ENCODE data around the gene CCNB2. TPM values are rescaled to one million over a fixed set of nuclear protein-coding genes. Genes with fewer than 3 reads are reported as not detected.
"Not testable (repeated sequence)": the region's sequence is repeated elsewhere in the genome, so short reads cannot be mapped to it uniquely, and the experiment has no call there.

The CCNB2 gene
- total RNA-seq, 2 donors from 2014 or later = 74.3 to 120 TPM

DNA sequence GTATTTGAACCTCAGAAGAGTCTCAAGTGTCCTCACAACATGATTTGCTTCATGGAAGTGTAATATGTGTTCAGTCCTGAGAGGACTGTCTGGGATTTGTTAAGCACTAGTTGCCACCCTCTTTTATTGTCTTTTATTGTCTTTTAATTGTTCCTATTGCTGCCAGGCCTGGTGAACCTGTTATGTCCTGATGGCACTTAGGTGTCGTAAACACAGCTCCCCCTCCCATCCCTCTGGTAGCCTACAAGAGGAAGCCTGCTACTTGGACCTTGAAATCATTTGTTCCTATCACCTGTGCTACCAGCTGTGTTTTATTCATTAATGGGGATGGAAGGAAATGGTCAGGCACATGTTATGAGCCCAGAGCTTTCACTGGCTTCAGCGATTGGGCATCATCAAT, 19.3 kb downstream of the CCNB2 start:
- H3K9me3 Mint-ChIP-seq = peaks cover 7 to 9% of the 10 kb centered on the region in 2 donors
- peaks cover 13 to 62% of the 10 kb centered on the region in 2 donors for H3K36me3 Mint-ChIP-seq
- peak overlapping the region in 1 of 2 donors; percentile 30 for H3K27ac Mint-ChIP-seq
- DNase-seq (ENCODE audit: low spot score in 2 of 2) (no peak), ATAC-seq (no peak)

DNA sequence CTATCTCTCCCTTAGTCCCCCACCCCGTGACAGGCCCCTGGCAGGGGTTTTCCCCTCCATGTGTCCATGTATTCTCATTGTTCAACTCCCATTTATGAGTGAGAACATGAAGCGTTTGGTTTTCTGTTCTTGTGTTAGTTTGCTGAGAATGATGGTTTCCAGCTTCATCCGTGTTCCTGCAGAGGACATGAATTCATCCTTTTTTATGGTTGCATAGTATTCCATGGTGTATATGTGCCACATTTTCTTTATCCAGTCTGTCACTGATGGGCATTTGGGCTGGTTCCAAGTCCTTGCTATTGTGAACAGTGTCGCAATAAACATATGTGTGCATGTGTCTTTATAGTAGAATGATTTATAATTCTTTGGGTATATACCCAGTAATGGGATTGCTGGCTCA, 20.7 kb downstream of the CCNB2 start:
- H3K36me3 Mint-ChIP-seq = peaks cover 28 to 77% of the 10 kb centered on the region in 2 donors
- DNase-seq (ENCODE audit: low spot score in 2 of 2); ATAC-seq: not testable (repeated sequence)
- peak overlapping the region in 1 of 2 donors; percentile 66 for H3K27ac Mint-ChIP-seq
- H3K9me3 Mint-ChIP-seq = peaks cover 12 to 18% of the 10 kb centered on the region in 2 donors

DNA sequence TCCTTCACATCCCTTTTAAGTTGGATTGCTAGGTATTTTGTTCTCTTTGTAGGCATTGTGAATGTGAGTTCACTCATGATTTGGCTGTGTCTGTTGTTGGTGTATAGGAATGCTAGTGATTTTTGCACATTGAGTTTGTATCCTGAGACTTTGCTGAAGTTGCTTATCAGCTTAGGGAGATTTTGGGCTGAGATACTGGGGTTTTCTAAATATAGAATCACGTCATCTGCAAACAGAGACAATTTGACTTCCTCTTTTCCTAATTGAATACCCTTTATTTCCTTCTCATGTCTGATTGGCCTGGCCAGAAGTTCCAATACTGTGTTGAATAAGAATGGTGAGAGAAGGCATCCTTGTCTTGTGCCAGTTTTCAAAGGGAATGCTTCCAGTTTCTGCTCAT, 22.3 kb downstream of the CCNB2 start:
- Mint-ChIP-seq H3K36me3 (peaks cover 30 to 88% of the 10 kb centered on the region in 2 donors), H3K9me3 (peaks cover 12 to 18% of the 10 kb centered on the region in 2 donors)
- not testable (repeated sequence) for DNase-seq (ENCODE audit: low spot score in 2 of 2); H3K27ac Mint-ChIP-seq; ATAC-seq

DNA sequence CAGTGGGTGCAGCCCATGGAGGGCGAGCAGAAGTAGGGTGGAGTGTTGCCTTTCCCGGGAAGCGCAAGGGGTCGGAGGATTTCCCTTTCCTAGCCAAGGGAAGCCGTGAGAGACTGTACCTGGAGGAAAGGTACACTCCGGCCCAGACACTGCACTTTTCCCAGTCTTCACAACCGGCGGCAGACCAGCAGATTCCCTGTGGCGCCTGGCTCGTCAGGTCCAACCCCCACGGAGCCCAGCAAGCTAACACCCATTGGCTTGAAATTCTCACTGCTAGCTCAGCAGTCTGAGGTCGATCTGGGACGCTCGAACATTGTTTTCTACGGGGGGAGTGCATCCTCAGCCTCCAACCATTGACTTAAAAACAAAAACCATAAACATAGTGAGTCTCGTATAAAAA, 26.5 kb downstream of the CCNB2 start:
- peaks cover 26 to 52% of the 10 kb centered on the region in 2 donors for H3K36me3 Mint-ChIP-seq
- DNase-seq (ENCODE audit: low spot score in 2 of 2) (no peak), ATAC-seq (no peak)
- no peak overlapping the region for H3K27ac Mint-ChIP-seq
- H3K9me3 Mint-ChIP-seq = peaks cover 12 to 18% of the 10 kb centered on the region in 2 donors

DNA sequence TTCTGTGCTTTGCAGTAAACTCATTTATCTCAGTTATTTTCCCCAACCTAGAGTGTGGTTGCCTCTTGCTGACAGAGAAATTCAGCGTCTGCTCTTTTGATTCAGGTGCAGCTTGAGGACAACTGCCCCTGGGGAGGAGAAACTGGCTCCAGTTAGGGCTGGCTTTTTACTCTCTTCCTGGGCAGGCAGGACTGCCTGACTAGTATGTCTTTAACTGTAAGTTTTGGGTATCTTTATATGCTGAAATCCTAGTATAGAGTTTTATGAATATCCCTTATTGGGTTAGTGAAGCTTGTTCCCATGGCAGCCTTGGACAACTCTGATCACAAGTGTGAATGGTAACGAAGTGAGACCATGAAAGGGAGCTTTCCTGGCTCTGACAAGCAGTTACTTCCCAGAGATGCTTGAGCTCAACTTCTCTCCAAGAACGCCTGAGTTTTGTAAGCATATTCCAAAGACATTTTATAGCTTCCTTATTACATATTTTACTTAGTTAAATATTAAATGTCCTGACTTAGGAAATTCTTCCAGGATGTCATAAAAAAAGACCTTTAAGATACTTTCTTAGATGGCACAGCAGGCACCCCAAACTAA, 27.1 kb downstream of the CCNB2 start:
- Mint-ChIP-seq H3K36me3 (peaks cover 26 to 49% of the 10 kb centered on the region in 2 donors), H3K27ac (no peak overlapping the region)

DNA sequence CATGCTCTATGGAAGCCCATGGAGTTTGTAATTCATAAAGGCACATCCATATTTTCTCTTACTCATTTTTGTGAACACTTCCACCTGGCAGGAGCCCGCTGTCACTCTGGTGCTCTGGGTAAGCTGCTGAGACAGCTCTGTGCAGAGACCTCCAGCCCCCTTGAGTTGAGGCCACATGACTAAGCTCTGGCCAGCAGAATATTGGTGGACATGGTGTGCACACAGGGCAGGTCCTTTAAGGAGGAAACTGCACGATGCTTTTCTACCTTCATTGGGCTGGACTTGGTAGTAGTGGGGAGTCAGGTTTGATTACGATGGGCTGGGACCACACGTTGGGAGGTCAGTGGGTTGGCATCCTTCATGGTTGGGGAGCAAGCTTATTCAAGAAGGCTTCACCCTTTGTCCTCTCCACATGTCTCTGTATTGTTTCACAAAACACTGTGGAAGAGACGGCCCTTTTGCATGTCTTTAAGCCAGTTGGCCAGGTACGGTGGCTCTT, 29.0 kb downstream of the CCNB2 start:
- DNase-seq (ENCODE audit: low spot score in 2 of 2) = no peak
- no peak for ATAC-seq
- H3K36me3 Mint-ChIP-seq = peaks cover 18 to 47% of the 10 kb centered on the region in 2 donors
- peaks cover 6 to 12% of the 10 kb centered on the region in 2 donors for H3K9me3 Mint-ChIP-seq
- H3K27ac Mint-ChIP-seq = no peak overlapping the region

More for the DNA sequence above, 27.1 kb downstream of the CCNB2 start:
- ATAC-seq (no peak), DNase-seq (ENCODE audit: low spot score in 2 of 2) (no peak)
- H3K9me3 Mint-ChIP-seq = peaks cover 12 to 18% of the 10 kb centered on the region in 2 donors

DNA sequence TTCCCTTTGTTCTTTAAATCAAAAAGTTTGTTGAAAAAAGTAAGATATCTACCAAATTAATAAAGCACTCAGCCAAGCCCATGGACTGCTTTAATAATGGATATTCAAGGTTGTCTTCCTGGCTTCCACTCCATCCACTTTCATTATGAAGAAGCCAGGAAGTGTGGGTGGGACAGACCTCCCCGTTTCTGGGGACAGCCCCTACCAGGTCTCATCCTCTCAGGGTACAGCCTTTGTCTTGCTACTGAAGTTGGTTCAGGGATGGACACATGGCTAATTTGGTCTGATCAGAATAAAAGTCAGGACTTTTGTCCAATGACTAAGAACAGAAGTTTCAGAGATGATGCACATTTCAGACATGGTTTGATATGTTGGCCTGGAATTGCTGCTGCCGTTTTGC, 32.6 kb downstream of the CCNB2 start:
- DNase-seq (ENCODE audit: low spot score in 2 of 2) (no peak), ATAC-seq (peak; percentile 53 to 96)
- H3K36me3 Mint-ChIP-seq = peaks cover 0 to 17% of the 10 kb centered on the region in 2 donors
- peak overlapping the region; percentile 22 to 45 for H3K27ac Mint-ChIP-seq
- no peaks in the 10 kb centered on the region for H3K9me3 Mint-ChIP-seq

DNA sequence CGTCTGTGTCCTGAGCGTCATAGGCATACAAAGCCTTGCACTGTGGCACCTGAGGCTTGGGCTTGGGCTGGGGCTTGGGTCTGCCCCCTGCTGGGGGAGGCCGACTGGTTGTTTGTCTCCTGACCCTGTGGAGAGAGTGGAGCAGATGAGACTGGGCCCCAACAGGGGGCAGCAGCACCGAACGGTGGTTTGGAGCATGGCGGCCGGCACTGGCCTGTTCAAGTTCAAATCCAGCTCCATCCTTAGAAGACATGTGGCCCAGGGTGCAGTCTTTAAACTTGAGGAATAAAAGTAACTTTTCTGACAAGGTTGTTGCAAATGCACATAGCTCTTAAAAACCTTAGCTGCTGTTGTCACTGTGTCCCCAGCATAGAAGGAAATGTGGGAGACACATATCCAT, 33.3 kb downstream of the CCNB2 start:
- DNase-seq (ENCODE audit: low spot score in 2 of 2) = peak in 1 of 2 donors; percentile 47
- peak; percentile 30 to 81 for ATAC-seq
- Mint-ChIP-seq H3K9me3 (no peaks in the 10 kb centered on the region), H3K36me3 (peaks cover 0 to 17% of the 10 kb centered on the region in 2 donors), H3K27ac (peak overlapping the region in 1 of 2 donors; percentile 22)

DNA sequence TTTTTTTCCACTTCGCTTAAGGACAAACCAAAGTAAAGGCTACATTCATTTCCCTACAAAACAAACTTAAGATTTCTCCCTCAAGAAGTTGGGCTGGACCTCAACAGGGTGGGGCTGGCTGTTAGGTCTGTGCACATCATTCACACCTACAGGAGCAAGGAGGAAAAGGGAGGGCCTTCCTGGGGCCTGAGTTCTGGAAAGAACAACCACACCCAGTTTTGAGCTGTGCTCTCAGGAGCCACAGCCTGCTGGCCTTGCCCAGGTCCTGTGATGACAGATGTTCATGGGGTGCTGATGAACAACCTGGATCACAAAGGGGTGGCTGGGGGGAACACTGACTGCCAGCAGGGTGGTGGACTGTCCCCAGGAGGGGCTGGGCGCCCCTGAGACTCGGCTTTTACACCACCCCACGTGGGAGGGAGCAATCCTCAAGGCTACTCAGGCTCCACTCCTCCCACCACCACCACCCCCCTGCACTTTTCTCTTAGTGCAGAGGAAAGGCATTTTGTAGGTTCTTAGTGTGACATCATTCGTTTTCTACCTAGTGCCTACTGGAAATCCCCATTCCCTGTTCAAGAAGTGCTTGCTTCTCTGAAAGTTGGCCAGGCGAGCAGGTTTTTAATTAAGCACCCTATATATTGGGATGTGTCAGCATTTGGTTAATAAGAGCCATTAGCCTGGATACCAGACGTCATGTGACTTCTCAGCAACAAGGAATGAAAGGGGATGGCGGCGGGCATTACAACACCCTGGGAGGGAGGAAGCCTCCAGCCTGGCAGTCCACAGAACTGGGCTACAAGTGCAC, 35.7 kb downstream of the CCNB2 start:
- Mint-ChIP-seq H3K36me3 (peaks cover 0 to 17% of the 10 kb centered on the region in 2 donors), H3K9me3 (no peaks in the 10 kb centered on the region), H3K27ac (no peak overlapping the region)
- DNase-seq (ENCODE audit: low spot score in 2 of 2) (no peak), ATAC-seq (no peak)

DNA sequence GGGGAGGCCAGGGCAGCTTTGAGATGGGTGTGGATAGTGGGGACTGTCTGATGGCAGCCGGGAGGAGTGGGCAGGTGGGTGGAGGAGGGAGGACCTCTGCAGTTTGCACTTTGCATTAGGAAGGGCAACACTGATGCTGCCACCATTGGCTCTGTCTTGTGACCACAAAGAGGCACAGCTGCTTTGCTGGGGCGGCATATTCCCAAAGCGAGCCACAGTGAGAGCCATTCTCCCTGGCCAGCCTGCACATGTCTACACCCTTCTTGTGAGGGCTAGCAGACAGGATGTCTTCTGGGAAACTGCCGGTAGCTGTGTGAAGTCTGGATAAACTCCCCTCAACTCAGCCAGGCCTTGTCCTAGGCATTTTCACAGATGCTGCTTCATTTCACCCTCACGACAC, 38.3 kb downstream of the CCNB2 start:
- ATAC-seq (no peak), DNase-seq (ENCODE audit: low spot score in 2 of 2) (no peak)
- H3K27ac Mint-ChIP-seq = no peak overlapping the region
- H3K36me3 Mint-ChIP-seq = peaks cover 0 to 5% of the 10 kb centered on the region in 2 donors
- H3K9me3 Mint-ChIP-seq = no peaks in the 10 kb centered on the region

DNA sequence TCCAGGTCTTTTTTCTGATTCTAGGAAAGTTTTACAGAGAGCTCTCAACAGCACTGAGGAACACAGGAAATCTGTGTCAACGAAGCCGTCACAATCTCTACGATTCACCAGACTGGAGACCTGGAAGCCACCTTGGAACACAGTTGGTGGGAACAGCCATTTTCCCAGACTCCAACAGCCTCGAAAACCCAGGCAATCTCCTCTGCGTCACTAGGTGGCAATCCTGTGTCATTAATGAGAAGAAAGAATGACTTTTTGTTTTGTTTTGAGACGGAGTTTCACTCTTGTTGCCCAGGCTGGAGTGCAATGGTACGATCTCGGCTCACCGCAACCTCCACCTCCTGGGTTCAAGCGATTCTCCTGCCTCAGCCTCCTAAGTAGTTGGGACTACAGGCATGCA, 39.6 kb downstream of the CCNB2 start:
- not testable (repeated sequence) for H3K36me3 Mint-ChIP-seq; DNase-seq (ENCODE audit: low spot score in 2 of 2); H3K9me3 Mint-ChIP-seq; H3K27ac Mint-ChIP-seq; ATAC-seq

DNA sequence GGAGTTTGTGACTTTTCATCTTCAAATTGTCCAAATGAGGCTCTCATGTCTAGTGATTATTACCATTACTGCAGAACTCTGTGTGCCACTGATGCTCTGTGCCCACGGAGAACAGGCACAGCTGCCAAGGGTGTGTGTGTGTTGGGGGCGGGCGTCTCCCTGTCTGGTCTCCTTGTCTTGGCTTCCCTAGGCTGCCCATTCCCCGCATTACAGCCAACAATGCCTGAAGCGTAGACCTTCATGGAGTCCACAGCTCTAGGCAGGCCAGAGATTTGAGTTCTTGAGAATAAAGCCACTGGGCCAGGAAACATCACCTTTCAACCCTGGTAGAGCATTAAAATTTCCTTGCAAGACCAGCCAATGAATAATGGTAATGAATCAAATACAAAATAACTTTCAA, 42.7 kb downstream of the CCNB2 start:
- ATAC-seq (no peak), DNase-seq (ENCODE audit: low spot score in 2 of 2) (no peak)
- Mint-ChIP-seq H3K9me3 (no peaks in the 10 kb centered on the region), H3K36me3 (no peaks in the 10 kb centered on the region), H3K27ac (no peak overlapping the region)

DNA sequence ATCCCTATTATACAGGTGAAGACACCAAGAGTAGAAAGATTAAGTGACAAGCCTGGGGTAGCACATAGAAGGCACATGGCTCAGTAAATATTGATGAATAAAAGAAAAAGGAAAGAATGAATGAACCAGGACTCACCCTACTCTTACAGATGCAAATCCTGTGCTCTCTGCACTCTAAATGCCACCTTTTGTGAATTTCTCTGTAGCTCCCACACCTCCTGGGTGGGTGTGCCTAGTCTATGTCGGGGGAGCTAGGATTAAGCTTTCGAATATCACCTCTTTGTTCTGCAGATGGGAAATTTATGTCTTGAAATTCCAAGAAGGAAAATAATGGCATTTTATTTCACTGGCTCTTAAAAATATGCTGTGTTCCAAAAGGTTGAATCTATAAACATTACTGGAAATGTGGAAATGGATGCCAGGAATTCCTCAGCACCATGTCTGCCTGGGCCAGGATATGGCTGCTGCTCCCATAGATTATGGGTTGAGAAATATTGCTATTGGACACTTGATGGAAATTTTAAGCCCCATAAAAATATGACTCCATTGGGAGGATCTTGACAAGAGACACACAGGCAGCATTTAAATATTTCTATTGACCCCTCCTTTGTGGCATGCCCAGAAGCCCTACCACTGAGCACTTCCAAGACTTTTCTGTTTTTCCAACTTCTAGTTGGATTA, 43.3 kb downstream of the CCNB2 start:
- H3K27ac Mint-ChIP-seq = no peak overlapping the region
- ATAC-seq (no peak), DNase-seq (ENCODE audit: low spot score in 2 of 2) (no peak)
- no peaks in the 10 kb centered on the region for H3K9me3 Mint-ChIP-seq
- no peaks in the 10 kb centered on the region for H3K36me3 Mint-ChIP-seq

DNA sequence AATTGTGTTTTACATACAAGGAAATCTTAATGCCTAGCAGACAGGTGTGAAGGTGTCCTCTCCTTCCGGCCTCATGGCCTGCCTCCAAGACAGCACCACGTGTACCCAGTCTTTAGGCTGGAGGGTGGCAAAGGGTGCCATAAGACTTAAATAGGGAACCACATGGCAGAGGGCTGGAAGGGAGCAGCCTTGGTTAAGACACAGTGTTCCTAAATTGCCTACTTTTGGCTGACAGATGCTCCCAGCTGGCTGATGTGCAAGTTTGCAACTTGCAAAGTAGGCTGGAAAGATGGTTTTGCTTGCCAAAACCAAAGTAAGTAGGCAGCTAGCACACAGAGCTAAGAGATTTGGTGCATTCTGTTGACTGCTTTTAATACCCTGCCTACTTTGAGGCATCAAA, 45.2 kb downstream of the CCNB2 start:
- H3K9me3 Mint-ChIP-seq = no peaks in the 10 kb centered on the region
- DNase-seq (ENCODE audit: low spot score in 2 of 2) = no peak
- no peak overlapping the region for H3K27ac Mint-ChIP-seq
- ATAC-seq = no peak
- H3K36me3 Mint-ChIP-seq = no peaks in the 10 kb centered on the region

DNA sequence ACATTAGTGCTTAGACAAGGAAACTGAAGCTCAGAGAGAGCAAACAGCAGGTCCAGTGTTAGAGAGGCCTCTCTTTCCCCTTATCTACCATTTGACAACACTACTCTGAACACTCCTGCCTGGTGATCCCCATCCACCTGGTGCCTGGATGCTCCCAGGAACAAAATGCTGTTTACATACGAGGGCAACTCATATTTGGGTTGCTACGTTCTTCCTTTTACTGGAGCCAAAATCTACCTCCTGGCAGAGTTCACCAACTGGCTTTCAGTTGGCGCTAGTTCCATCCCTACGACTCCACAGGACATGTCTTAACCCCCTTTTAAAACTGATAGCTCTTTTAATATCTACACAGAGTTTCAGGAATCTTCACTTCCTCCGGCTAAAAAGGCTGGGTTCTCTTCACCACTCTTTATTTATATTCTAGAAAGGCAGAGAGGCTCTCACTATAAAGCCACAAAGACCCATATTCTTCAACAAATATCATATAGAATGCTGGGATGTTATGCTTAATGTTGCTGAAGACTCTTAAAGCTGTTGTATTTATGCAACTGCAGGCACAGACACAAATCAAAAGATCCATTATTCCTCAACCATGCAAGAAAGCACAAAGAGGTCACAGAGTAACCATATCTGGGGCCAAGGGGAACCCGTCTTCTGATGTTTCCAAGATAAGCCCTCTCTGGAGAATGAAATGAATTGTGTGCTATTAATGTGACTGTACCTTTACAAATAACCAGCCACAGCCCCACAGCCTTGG, 47.9 kb downstream of the CCNB2 start:
- no peaks in the 10 kb centered on the region for H3K36me3 Mint-ChIP-seq
- DNase-seq (ENCODE audit: low spot score in 2 of 2) (no peak), ATAC-seq (no peak)
- H3K9me3 Mint-ChIP-seq = no peaks in the 10 kb centered on the region
- H3K27ac Mint-ChIP-seq = peak overlapping the region in 1 of 2 donors; percentile 69

DNA sequence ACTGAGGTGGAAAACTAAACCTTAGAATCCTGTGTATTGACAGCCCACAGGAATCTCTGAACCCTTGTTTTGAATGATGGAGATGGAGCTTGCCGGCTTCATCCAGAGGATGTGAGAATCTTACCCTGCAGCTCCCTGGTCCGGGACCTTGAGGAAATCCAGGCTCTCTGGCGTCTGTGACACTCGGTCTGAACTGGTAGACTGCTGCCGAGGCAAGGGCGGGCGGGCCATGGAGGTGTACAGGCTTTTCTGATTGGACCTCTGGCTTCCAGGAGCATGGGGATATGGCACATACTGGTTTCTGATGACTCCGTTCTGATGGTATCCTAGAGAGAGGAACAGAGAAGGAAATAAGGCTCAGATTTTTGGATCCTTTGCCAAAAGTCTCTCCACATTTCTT, 48.5 kb downstream of the CCNB2 start:
- ATAC-seq (no peak), DNase-seq (ENCODE audit: low spot score in 2 of 2) (no peak)
- H3K9me3 Mint-ChIP-seq = no peaks in the 10 kb centered on the region
- no peak overlapping the region for H3K27ac Mint-ChIP-seq
- H3K36me3 Mint-ChIP-seq = no peaks in the 10 kb centered on the region
